BJ (cell line): ENCODE measurements around the gene AMY1B. TPM values are rescaled to one million over a fixed set of nuclear protein-coding genes. Genes with fewer than 3 reads are reported as not detected.
"Not testable (repeated sequence)": the region's sequence is repeated elsewhere in the genome, so short reads cannot be mapped to it uniquely, and the experiment has no call there.

ENCODE experiments used
- CTCF ChIA-PET: fragments of 350-600 bp; formaldehyde crosslinking; extraction: SDS; loops from one replicate; lab custom pipeline; 2021; ENCODE audit warnings: antibody characterized with exemption, inconsistent platforms; lab: Yijun Ruan, JAX
- POLR2A ChIA-PET: fragments of 300-600 bp; sonication (Branson Sonifier 250); formaldehyde crosslinking; extraction: SDS; loops from one replicate; lab custom pipeline; 2021; ENCODE audit warnings: antibody characterized with exemption; lab: Charles Lee
- DNase-seq: peaks from one replicate; pipeline ENCODE4 v3.0.0-alpha.2; 2011; ENCODE audit warnings: low read depth
- H3K27me3 ChIP-seq: 2 replicates; pipeline ENCODE4 v1.6.0; 2011; ENCODE audit warnings: low read length; ENCODE audit not compliant: control insufficient read depth, insufficient read depth
- H3K36me3 ChIP-seq: 2 replicates; pipeline ENCODE4 v1.5.1; 2011; ENCODE audit warnings: low read length; ENCODE audit not compliant: control insufficient read depth, insufficient read depth
- H3K4me3 ChIP-seq: 2 replicates; pipeline ENCODE4 v1.5.1; 2011; ENCODE audit warnings: low read depth, mild to moderate bottlenecking, control low read depth, low read length
- polyA plus RNA-seq: library from polyadenylated mRNA; depleted of rRNA; stranded (reverse); fragments of >200 nt; gene quantifications from 2 replicates; pipeline ENCODE4 v1.2.3, GENCODE V29; 2011; rRNA removed
- small RNA-seq: library from RNA; depleted of rRNA; stranded (forward); fragments of <200 nt; gene quantifications from one replicate; pipeline ENCODE3, GENCODE V24; 2012; ENCODE audit warnings: low replicate concordance, low read depth; ENCODE audit not compliant: insufficient read length

The AMY1B gene
- polyA plus RNA-seq, 1 experiment = not detected

DNA sequence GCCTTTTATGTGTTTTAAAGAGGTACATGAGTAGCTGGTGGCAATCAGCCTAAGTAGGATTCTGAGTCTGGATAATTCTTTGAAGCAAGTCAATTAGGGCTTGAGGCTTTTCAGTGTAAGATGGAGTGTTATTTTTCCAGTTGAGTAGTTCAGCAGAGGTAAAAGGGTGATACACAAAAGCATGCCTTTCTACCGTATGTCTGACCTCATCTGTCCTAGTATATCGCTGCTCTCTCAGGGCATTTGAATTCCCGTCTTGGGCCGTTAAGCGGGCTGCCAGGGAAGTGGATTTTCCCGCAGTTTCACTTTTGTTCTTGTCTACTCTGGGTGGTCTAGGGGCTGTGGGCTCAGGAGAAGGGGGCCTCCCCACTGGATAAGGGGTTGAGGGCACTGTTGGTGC lies 41.9 kb downstream of the AMY1B start:
- H3K4me3 ChIP-seq, H3K27me3 ChIP-seq, POLR2A ChIA-PET, DNase-seq, CTCF ChIA-PET, H3K36me3 ChIP-seq: not testable (repeated sequence)

DNA sequence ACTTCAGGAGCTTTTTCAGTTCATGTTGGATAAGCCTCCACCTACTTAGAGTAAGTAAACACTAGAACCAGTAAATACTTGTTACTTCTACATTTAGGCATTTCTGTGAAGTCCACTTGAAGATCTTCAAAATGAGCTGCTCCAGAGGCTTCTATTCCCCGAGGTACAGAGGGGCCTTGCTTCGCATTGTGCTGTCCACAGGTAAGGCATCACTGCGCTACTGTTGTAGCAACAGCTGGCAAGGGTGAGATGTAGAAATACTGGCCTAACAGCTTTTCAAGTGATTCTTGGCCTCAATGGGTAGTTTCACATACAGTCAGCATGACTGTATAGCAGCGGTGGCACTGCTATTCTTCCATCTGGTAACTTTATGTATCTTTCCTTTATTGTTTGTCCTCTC lies 45.1 kb downstream of the AMY1B start:
- CTCF ChIA-PET, POLR2A ChIA-PET, H3K27me3 ChIP-seq, H3K36me3 ChIP-seq, H3K4me3 ChIP-seq, DNase-seq: not testable (repeated sequence)

DNA sequence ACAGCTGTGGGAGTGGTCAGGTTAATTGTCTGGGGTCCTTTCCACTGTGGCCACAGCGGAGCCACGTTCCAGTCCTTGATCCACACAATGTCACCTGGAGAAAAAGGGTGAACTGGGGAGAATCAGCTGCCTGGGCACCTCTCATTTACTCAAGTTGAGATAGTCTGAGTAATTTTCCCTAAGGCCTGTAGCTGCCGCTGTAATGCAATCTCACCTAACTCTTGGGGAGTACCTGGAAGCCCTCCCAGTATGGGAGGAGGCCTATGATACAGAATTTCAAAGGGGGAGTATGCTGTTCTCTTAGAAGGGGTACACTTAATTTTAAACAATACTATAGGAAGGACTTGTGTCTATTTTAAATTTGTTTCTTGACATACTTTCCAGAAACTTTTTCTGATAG lies 45.7 kb downstream of the AMY1B start:
- POLR2A ChIA-PET, H3K36me3 ChIP-seq, DNase-seq, H3K4me3 ChIP-seq, H3K27me3 ChIP-seq, CTCF ChIA-PET: not testable (repeated sequence)

GRCh38 chr1:103643908-103644307 lies 52.1 kb downstream of the AMY1B start:
- DNase-seq, CTCF ChIA-PET, H3K36me3 ChIP-seq, H3K4me3 ChIP-seq, POLR2A ChIA-PET, H3K27me3 ChIP-seq: not testable (repeated sequence)

GRCh38 chr1:103641194-103641593 lies 54.8 kb downstream of the AMY1B start:
- H3K4me3 ChIP-seq, CTCF ChIA-PET, H3K36me3 ChIP-seq, POLR2A ChIA-PET, H3K27me3 ChIP-seq, DNase-seq: not testable (repeated sequence)

Small RNA genes lying within 50 kb of the gene (small RNA-seq; reads per million reads assigned to genes)
- not detected for gene AC105272.1

Other genes starting within 250 kb of the AMY1B start
- gene RNPC3, start 170.5 kb downstream of the AMY1B start, polyA plus RNA-seq = 13.3 and 15.2 TPM in 2 replicates
- gene AMY2B, start 124.6 kb downstream of the AMY1B start, polyA plus RNA-seq = 1.1 and 1.3 TPM in 2 replicates
- not detected in 2 replicates for gene AMY2A, start 78.8 kb downstream of the AMY1B start, polyA plus RNA-seq
- not detected in 2 replicates for gene AMY1A, start 40.5 kb downstream of the AMY1B start, polyA plus RNA-seq
- gene AMY1C, start 53.7 kb upstream of the AMY1B start, polyA plus RNA-seq = not detected in 2 replicates